Right atrium auricular region (tissue), 2 donors: ENCODE measurements around the gene C9. TPM values are rescaled to one million over a fixed set of nuclear protein-coding genes. Genes with fewer than 3 reads are reported as not detected.

Experiments
- DNase-seq: peaks from one replicate; pipeline ENCODE4 v3.0.0-alpha.2; 2019; ENCODE audit warnings: low spot score
- H3K27ac ChIP-seq, 2 donors: fragments of 200-600 bp; sonication (generic); 1 replicate in 1 of 2; 2 replicates in 1 of 2; pipeline ENCODE4 v1.5.1; 2016 to 2019
- H3K27me3 ChIP-seq, 2 donors: fragments of 200-600 bp; sonication (generic); one replicate each; pipeline versions ENCODE4 v1.5.1 to v1.6.0; 2017 to 2019
- H3K36me3 ChIP-seq: fragments of 200-600 bp; sonication (generic); one replicate; pipeline ENCODE4 v1.5.1; 2016
- H3K4me1 ChIP-seq, 2 donors: fragments of 200-600 bp; sonication (generic); one replicate each; pipeline versions ENCODE4 v1.5.1 to v1.6.0; 2017 to 2019
- H3K4me3 ChIP-seq, 2 donors: fragments of 200-600 bp; sonication (generic); 1 replicate in 1 of 2; 2 replicates in 1 of 2; pipeline ENCODE4 v1.5.1; 2017 to 2019; ENCODE audit warnings: mild to moderate bottlenecking in 1 of 2, moderate library complexity in 1 of 2
- H3K9me3 ChIP-seq, 2 donors: fragments of 200-600 bp; sonication (generic); one replicate each; pipeline ENCODE4 v1.5.1; 2019
- CTCF ChIP-seq, 2 donors: fragments of 200-600 bp; sonication (generic); IDR thresholded peaks; one replicate each; pipeline ENCODE4 v1.5.1; 2019; ENCODE audit warnings: antibody characterized with exemption in 2 of 2
- total RNA-seq, 2 donors: library from RNA; depleted of rRNA; stranded (reverse); fragments of >200 nt; gene quantifications; one replicate each; pipeline ENCODE4 v1.1.0, GENCODE V29; 2016

The C9 gene
- total RNA-seq, 2 donors from 2014 or later: not detected

- no peaks in the 10 kb centered on the region for H3K4me1 ChIP-seq
Observed at GRCh38 chr5:39256477-39257235, 107.6 kb downstream of the C9 start.

GRCh38 chr5:39255406-39255805 lies 108.9 kb downstream of the C9 start:
- Histone ChIP-seq H3K36me3 (no peaks in the 10 kb centered on the region), H3K9me3 (no peaks in the 10 kb centered on the region), H3K27me3 (no peaks in the 10 kb centered on the region), H3K4me1 (no peaks in the 10 kb centered on the region), H3K27ac (no peak overlapping the region), H3K4me3 (no peak overlapping the region)
- TF ChIP-seq CTCF (IDR thresholded peaks at IDR 0.05): no peak
- DNase-seq: no peak

More at GRCh38 chr5:39256477-39257235, 107.6 kb downstream of the C9 start:
- TF ChIP-seq CTCF (IDR thresholded peaks at IDR 0.05): no peak
- no peaks in the 10 kb centered on the region for H3K36me3 ChIP-seq
- no peaks in the 10 kb centered on the region for H3K27me3 ChIP-seq
- no peak for DNase-seq
- no peak overlapping the region for H3K4me3 ChIP-seq
- no peaks in the 10 kb centered on the region for H3K9me3 ChIP-seq
- H3K27ac ChIP-seq: no peak overlapping the region

DNA sequence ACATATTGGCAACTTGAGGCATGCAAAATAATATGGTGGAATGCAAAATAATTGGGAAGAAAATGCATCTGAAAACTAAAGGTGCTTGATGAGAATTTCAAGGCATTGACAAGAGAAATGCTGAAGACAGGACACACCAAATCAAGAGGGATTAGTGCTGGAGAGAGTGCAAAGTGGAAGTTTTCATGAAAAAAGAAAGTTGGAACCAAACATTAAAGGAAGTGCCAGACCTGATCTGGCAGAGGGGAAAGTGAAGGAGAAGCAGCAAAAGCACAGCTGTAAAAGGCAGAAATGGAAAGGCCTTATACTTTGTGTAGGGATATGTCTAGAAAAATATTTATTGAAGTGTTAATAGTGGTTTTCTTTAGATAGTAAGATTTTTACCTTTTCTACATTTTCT lies 109.6 kb downstream of the C9 start:
- Histone ChIP-seq H3K4me1 (no peaks in the 10 kb centered on the region), H3K9me3 (no peaks in the 10 kb centered on the region), H3K27me3 (no peaks in the 10 kb centered on the region), H3K36me3 (no peaks in the 10 kb centered on the region), H3K27ac (no peak overlapping the region), H3K4me3 (no peak overlapping the region)
- no peak for TF ChIP-seq CTCF (IDR thresholded peaks at IDR 0.05)
- no peak for DNase-seq

- Histone ChIP-seq H3K27me3 (no peaks in the 10 kb centered on the region), H3K4me1 (no peaks in the 10 kb centered on the region), H3K27ac (no peak overlapping the region), H3K36me3 (no peaks in the 10 kb centered on the region), H3K4me3 (no peak overlapping the region), H3K9me3 (no peaks in the 10 kb centered on the region)
- no peak for DNase-seq
- TF ChIP-seq CTCF (IDR thresholded peaks at IDR 0.05): no peak
Observed at GRCh38 chr5:39253196-39253595, 111.1 kb downstream of the C9 start.

DNA sequence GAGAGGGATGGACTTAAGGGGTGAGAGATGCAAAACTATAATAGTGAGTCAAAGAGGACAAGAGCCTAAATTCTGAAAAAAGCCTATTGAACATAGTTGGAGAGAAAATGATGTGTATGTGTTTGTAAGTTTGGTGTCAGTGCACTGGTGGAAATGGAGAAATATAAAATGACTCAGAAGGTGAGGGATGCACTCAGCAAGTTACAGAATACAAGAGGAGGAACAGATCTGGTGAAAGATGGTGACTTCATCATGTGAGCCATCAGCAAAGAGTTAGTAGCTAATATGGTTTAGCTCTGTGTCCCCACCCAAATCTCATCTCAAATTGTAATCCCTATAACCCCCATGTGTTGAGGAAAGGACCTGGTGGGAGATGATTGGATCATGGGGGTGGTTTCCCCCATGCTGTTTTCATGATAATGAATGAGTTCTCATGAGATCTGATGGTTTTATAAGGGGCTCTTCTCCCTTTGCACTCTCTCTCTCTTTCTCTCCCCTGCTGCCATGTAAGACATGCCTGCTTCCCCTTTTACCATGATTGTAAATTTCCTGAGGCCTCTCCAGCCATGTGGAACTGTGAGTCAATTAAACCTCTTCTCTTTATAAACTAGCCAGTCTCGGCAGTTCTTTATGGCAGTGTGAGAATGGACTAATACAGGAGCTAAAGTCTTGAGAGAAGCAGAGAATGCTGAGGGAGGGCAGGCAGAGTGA lies 114.6 kb downstream of the C9 start:
- Histone ChIP-seq H3K36me3 (no peaks in the 10 kb centered on the region), H3K27me3 (no peaks in the 10 kb centered on the region), H3K4me3 (no peak overlapping the region), H3K27ac (no peak overlapping the region), H3K9me3 (no peaks in the 10 kb centered on the region), H3K4me1 (no peaks in the 10 kb centered on the region)
- no peak for DNase-seq
- no peak for TF ChIP-seq CTCF (IDR thresholded peaks at IDR 0.05)
